ENCODE data around the gene NXPH2. TPM values are rescaled to one million over a fixed set of nuclear protein-coding genes. Genes with fewer than 3 reads are reported as not detected.

The NXPH2 gene
- total and polyA plus RNA-seq, 2 donors (not counting 3 experiments of a cell fraction or from before 2014, with no cell fraction given), result not detected

DNA sequence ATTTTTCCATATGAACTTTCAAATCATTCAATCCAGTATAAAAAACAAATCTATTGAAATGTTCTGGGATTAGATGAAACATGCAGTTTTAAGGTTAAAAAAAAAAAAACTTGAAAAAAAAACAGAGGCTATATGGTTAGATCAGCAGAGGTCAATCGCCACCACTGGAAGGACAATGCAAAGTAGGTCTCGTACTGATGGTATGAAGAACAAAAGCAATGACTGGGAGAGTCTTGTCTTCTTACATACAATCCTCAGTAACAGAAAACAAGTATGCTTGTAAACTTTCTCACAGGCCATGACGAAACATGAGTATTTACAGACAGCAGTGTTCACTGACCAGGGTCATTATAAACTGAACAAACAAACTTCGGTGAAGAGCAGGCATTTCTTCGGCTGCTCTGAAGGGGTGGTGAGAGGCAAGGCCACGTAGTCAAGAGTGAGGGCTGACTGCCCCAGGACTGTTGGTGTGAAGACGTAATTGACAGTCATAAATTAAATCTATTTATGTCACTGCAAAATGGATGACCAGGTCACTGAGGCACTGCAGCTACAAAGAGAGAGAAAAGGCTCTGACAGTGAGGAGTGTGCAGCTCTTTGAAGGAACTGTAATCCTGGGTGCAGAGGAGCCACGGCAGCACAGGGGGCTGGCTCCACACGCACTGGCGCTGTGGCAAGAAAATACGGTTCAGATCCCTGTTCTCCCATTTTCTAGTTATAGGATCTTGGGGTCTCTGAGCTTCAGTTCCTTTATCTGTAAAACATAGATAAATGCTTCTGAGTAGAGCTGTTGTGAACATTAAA lies 60.0 kb downstream of the NXPH2 start:
- Histone ChIP-seq H2AFZ (ENCODE audit: low read depth, low read length) (no peak overlapping the region), H4K20me1 (replicated peaks; ENCODE audit: control insufficient read depth, extremely low read depth, insufficient read depth, low read length) (no peaks in the 10 kb centered on the region), H3K27me3 (ENCODE audit: control insufficient read depth in 2 of 2, insufficient read depth in 2 of 2, low read length in 2 of 2) (peaks cover 0 to 5% of the 10 kb centered on the region in 2 experiments), H3K79me2 (ENCODE audit: control insufficient read depth, insufficient read depth, low read length) (no peaks in the 10 kb centered on the region), H3K36me3 (ENCODE audit: control insufficient read depth in 2 of 2, extremely low read depth in 1 of 2, insufficient read depth in 2 of 2, low read length in 2 of 2) (no peaks in the 10 kb centered on the region), H3K9ac (replicated peaks; ENCODE audit: extremely low read depth, insufficient read depth, low read length) (no peak overlapping the region), H3K27ac (ENCODE audit: insufficient read depth, low read depth, low read length) (no peak overlapping the region), H3K9me3 (replicated peaks; ENCODE audit: control insufficient read depth, insufficient read depth, low read length) (no peaks in the 10 kb centered on the region), H3K4me1 (ENCODE audit: control insufficient read depth, extremely low read depth, insufficient read depth, low read length) (no peaks in the 10 kb centered on the region), H3K4me2 (ENCODE audit: insufficient read depth, low read length) (no peak overlapping the region), H3K4me3 (replicated peaks in 1 of 3; ENCODE audit: insufficient read depth in 1 of 3, low read depth in 1 of 3, low read length in 3 of 3) (no peak overlapping the region), H3K9me1 (replicated peaks; ENCODE audit: control insufficient read depth, extremely low read depth, insufficient read depth, low read length) (no peaks in the 10 kb centered on the region)
- no peak for TF ChIP-seq JUN (IDR thresholded peaks at IDR 0.05; ENCODE audit: borderline replicate concordance, insufficient read depth, insufficient read length, low read depth)
- TF ChIP-seq EZH2 (IDR thresholded peaks at IDR 0.05; ENCODE audit: borderline replicate concordance, low read depth, low read length, severe bottlenecking), result no peak
- TF ChIP-seq, protein P1, sequence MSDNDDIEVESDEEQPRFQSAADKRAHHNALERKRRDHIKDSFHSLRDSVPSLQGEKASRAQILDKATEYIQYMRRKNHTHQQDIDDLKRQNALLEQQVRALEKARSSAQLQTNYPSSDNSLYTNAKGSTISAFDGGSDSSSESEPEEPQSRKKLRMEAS (IDR thresholded peaks at IDR 0.05; ENCODE audit: insufficient read depth, insufficient read length), result no peak
- no peak for TF ChIP-seq FOS (IDR thresholded peaks at IDR 0.05; ENCODE audit: borderline replicate concordance, insufficient read depth, low read length)
- no peak for TF ChIP-seq POLR2A (IDR thresholded peaks at IDR 0.05; ENCODE audit: low read depth, low read length)
- no peak for TF ChIP-seq MYC (IDR thresholded peaks at IDR 0.05; ENCODE audit: low read depth, low read length)
- no peak for TF ChIP-seq POLR2AphosphoS5 (IDR thresholded peaks at IDR 0.05; ENCODE audit: insufficient read depth, low read depth, low read length)
- TF ChIP-seq GATA2 (IDR thresholded peaks at IDR 0.05; ENCODE audit: insufficient read depth, insufficient read length, low read depth, low read length), result no peak
- TF ChIP-seq, protein P2, sequence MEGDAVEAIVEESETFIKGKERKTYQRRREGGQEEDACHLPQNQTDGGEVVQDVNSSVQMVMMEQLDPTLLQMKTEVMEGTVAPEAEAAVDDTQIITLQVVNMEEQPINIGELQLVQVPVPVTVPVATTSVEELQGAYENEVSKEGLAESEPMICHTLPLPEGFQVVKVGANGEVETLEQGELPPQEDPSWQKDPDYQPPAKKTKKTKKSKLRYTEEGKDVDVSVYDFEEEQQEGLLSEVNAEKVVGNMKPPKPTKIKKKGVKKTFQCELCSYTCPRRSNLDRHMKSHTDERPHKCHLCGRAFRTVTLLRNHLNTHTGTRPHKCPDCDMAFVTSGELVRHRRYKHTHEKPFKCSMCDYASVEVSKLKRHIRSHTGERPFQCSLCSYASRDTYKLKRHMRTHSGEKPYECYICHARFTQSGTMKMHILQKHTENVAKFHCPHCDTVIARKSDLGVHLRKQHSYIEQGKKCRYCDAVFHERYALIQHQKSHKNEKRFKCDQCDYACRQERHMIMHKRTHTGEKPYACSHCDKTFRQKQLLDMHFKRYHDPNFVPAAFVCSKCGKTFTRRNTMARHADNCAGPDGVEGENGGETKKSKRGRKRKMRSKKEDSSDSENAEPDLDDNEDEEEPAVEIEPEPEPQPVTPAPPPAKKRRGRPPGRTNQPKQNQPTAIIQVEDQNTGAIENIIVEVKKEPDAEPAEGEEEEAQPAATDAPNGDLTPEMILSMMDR (IDR thresholded peaks at IDR 0.05; ENCODE audit: extremely low read depth in 1 of 2, insufficient read depth in 1 of 2, low read depth in 1 of 2, low read length in 2 of 2), result no peak
- ChIA-PET POLR2A (no interaction called here), CTCF (no interaction called here)
- FAIRE-seq (no peak), DNase-seq (ENCODE audit: low read depth, low spot score) (no peak)
- no TSS peak for BruUV-seq (replicated peaks)
- dilution Hi-C loops (cut with MboI; ENCODE audit: extremely low pct_ligation_motif_present, low sequenced_read_pairs), result no loop called here
- intact Hi-C loops (cut with micrococcal nuclease), result no loop called here

Data from endothelial cell of umbilical vein (primary cell).